Naive B cell (primary cell): ENCODE results near the gene SLC31A2. TPM values are rescaled to one million over a fixed set of nuclear protein-coding genes. Genes with fewer than 3 reads are reported as not detected.

Experiments
- ATAC-seq, 2 donors: fragments of 150-1000 bp; cut with Tn5 transposase; 2 replicates each; pipeline ENCODE4 v1.10.0; 2021; ENCODE audit warnings: low read depth in 2 of 2, mild to moderate bottlenecking in 2 of 2, moderate library complexity in 2 of 2
- DNase-seq: peaks from one replicate; pipeline ENCODE4 v3.0.0; 2022
- H3K27ac Mint-ChIP-seq, 6 donors: one replicate each; pipeline ENCODE4 v1.8.0; 2020 to 2022; ENCODE audit warnings: mild to moderate bottlenecking in 6 of 6, mixed read lengths in 6 of 6, moderate library complexity in 5 of 6, inconsistent platforms in 2 of 6
- H3K27me3 Mint-ChIP-seq, 3 donors: one replicate each; pipeline ENCODE4 v1.8.0; 2021 to 2022; ENCODE audit warnings: mixed read lengths in 3 of 3, mild to moderate bottlenecking in 1 of 3
- H3K36me3 Mint-ChIP-seq, 2 donors: one replicate each; pipeline ENCODE4 v1.8.0; 2020 to 2022; ENCODE audit warnings: mixed read lengths in 2 of 2, inconsistent platforms in 1 of 2, mild to moderate bottlenecking in 1 of 2
- H3K4me1 Mint-ChIP-seq, 3 donors: one replicate each; pipeline ENCODE4 v1.8.0; 2020 to 2022; ENCODE audit warnings: mixed read lengths in 3 of 3, inconsistent platforms in 1 of 3, mild to moderate bottlenecking in 1 of 3, moderate library complexity in 1 of 3
- H3K4me3 Mint-ChIP-seq, 8 donors: one replicate each; pipeline ENCODE4 v1.8.0; 2020 to 2022; ENCODE audit warnings: mild to moderate bottlenecking in 8 of 8, mixed read lengths in 8 of 8, moderate library complexity in 8 of 8, inconsistent platforms in 2 of 8
- H3K9me3 Mint-ChIP-seq, 7 donors: one replicate each; pipeline ENCODE4 v1.8.0; 2020 to 2022; ENCODE audit warnings: mixed read lengths in 7 of 7, mild to moderate bottlenecking in 5 of 7, inconsistent platforms in 2 of 7, moderate library complexity in 1 of 7
- polyA plus RNA-seq, 6 donors: library from polyadenylated mRNA; unstranded; fragments of 300-500 nt; fragmentation: Illumina TruSeq; gene quantifications; one replicate each; pipeline ENCODE4 v1.2.3, GENCODE V29; 2021; ENCODE audit warnings: low read depth in 6 of 6

SLC31A2 gene
- polyA plus RNA-seq, 6 donors from 2014 or later = 1.3 to 2.5 (median 1.8) TPM; not detected in 1

GRCh38 chr9:113155911-113156588 lies 5.2 kb downstream of the SLC31A2 start:
- Mint-ChIP-seq H3K27me3 (no peaks in the 10 kb centered on the region), H3K4me1 (peaks cover 4 to 23% (median 22%) of the 10 kb centered on the region in 3 donors), H3K36me3 (peaks cover 6 to 8% of the 10 kb centered on the region in 2 donors), H3K9me3 (no peaks in the 10 kb centered on the region), H3K4me3 (peak overlapping the region in 1 of 8 donors; percentile 33), H3K27ac (peak overlapping the region in 4 of 6 donors; percentile 13 to 79 (median 65))
- DNase-seq (peak; percentile 3), ATAC-seq (peak in 1 of 2 donors; percentile 45)

GRCh38 chr9:113156880-113157279 lies 6.1 kb downstream of the SLC31A2 start:
- H3K27ac Mint-ChIP-seq = peak overlapping the region in 3 of 6 donors; percentile 19 to 85 (median 75)
- no peak for ATAC-seq
- H3K4me3 Mint-ChIP-seq = no peak overlapping the region
- no peaks in the 10 kb centered on the region for H3K27me3 Mint-ChIP-seq
- H3K9me3 Mint-ChIP-seq = no peaks in the 10 kb centered on the region
- no peak for DNase-seq
- H3K36me3 Mint-ChIP-seq = peaks cover 8% of the 10 kb centered on the region in 2 donors
- H3K4me1 Mint-ChIP-seq = peaks cover 4 to 19% (median 18%) of the 10 kb centered on the region in 3 donors

GRCh38 chr9:113158446-113158845 lies 7.6 kb downstream of the SLC31A2 start:
- H3K9me3 Mint-ChIP-seq = no peaks in the 10 kb centered on the region
- no peak for DNase-seq
- peaks cover 4 to 13% (median 12%) of the 10 kb centered on the region in 3 donors for H3K4me1 Mint-ChIP-seq
- no peak for ATAC-seq
- H3K4me3 Mint-ChIP-seq = no peak overlapping the region
- peak overlapping the region in 3 of 6 donors; percentile 42 to 79 (median 67) for H3K27ac Mint-ChIP-seq
- H3K27me3 Mint-ChIP-seq = no peaks in the 10 kb centered on the region
- peaks cover 13 to 23% of the 10 kb centered on the region in 2 donors for H3K36me3 Mint-ChIP-seq

DNA sequence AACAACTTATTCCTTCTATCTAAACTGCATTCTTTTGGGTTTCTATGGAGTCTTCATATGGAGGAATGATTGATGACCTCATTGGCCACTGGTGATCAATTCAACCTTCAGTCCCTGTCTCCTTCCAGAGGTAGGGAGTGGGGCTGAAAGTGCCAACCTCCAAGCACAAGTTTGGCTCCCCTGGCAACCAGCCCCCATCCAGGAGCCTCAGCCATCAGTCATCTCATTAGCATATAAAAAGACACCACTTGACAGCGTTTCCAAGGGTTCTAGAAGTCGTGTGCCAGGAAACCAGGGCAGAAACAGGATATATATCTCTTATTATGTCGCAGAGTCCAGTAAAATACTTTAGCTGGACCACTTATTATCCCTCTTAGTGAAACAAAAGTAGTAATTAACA lies 9.8 kb downstream of the SLC31A2 start:
- peaks cover 20 to 26% of the 10 kb centered on the region in 2 donors for H3K36me3 Mint-ChIP-seq
- H3K27me3 Mint-ChIP-seq = no peaks in the 10 kb centered on the region
- H3K4me1 Mint-ChIP-seq = peaks cover 0 to 8% (median 8%) of the 10 kb centered on the region in 3 donors
- no peak for ATAC-seq
- no peak overlapping the region for H3K4me3 Mint-ChIP-seq
- DNase-seq = no peak
- no peaks in the 10 kb centered on the region for H3K9me3 Mint-ChIP-seq
- peak overlapping the region in 1 of 6 donors; percentile 87 for H3K27ac Mint-ChIP-seq

- DNase-seq (no peak), ATAC-seq (no peak)
- H3K27me3 Mint-ChIP-seq = no peaks in the 10 kb centered on the region
- no peaks in the 10 kb centered on the region for H3K4me1 Mint-ChIP-seq
- H3K27ac Mint-ChIP-seq = peak overlapping the region in 1 of 6 donors; percentile 56
- no peak overlapping the region for H3K4me3 Mint-ChIP-seq
- H3K36me3 Mint-ChIP-seq = peaks cover 25 to 34% of the 10 kb centered on the region in 2 donors
- H3K9me3 Mint-ChIP-seq = no peaks in the 10 kb centered on the region
Observed at GRCh38 chr9:113163001-113163400, 12.2 kb downstream of the SLC31A2 start.

GRCh38 chr9:113164536-113165300 lies 13.9 kb downstream of the SLC31A2 start:
- no peak for DNase-seq
- Mint-ChIP-seq H3K4me1 (no peaks in the 10 kb centered on the region), H3K9me3 (no peaks in the 10 kb centered on the region), H3K4me3 (no peak overlapping the region), H3K36me3 (peaks cover 24 to 48% of the 10 kb centered on the region in 2 donors), H3K27ac (peak overlapping the region in 1 of 6 donors; percentile 32), H3K27me3 (no peaks in the 10 kb centered on the region)
- ATAC-seq = no peak

DNA sequence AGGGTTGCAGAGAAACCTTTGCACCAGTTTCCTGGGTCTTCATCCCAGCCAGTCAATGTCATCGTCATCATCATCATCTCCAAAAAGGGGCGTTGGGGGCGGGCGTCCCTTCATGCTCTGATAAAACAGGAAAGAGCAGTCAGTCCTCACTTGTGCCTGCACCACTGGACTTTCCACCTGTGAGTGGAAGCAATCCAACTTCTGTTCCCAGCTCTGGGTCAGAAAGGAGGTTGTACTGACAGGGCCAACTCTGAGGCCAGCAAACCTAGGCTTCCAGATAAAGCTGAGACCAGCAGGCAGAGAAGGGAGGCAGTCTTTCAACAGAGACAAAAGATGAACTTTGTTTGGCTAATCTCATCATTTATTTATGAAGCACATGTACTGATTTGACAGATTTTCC lies 15.2 kb downstream of the SLC31A2 start:
- ATAC-seq = no peak
- peak overlapping the region in 2 of 6 donors; percentile 7 to 52 for H3K27ac Mint-ChIP-seq
- H3K9me3 Mint-ChIP-seq = no peaks in the 10 kb centered on the region

GRCh38 chr9:113168809-113169208 lies 18.0 kb downstream of the SLC31A2 start:
- peaks cover 3 to 8% (median 5%) of the 10 kb centered on the region in 7 donors for H3K9me3 Mint-ChIP-seq
- peaks cover 38 to 47% of the 10 kb centered on the region in 2 donors for H3K36me3 Mint-ChIP-seq
- H3K27me3 Mint-ChIP-seq = no peaks in the 10 kb centered on the region
- no peaks in the 10 kb centered on the region for H3K4me1 Mint-ChIP-seq
- ATAC-seq = no peak
- no peak for DNase-seq
- no peak overlapping the region for H3K4me3 Mint-ChIP-seq
- H3K27ac Mint-ChIP-seq = no peak overlapping the region

More for the DNA sequence above, 15.2 kb downstream of the SLC31A2 start:
- H3K27me3 Mint-ChIP-seq = no peaks in the 10 kb centered on the region
- no peak for DNase-seq
- H3K4me3 Mint-ChIP-seq = no peak overlapping the region
- H3K4me1 Mint-ChIP-seq = no peaks in the 10 kb centered on the region
- H3K36me3 Mint-ChIP-seq = peaks cover 24 to 54% of the 10 kb centered on the region in 2 donors

GRCh38 chr9:113173341-113173740 lies 22.5 kb downstream of the SLC31A2 start:
- ATAC-seq = no peak
- H3K9me3 Mint-ChIP-seq = peaks cover 3 to 8% (median 5%) of the 10 kb centered on the region in 7 donors
- no peak overlapping the region for H3K4me3 Mint-ChIP-seq
- DNase-seq = no peak
- no peaks in the 10 kb centered on the region for H3K27me3 Mint-ChIP-seq
- peaks cover 0 to 9% (median 4%) of the 10 kb centered on the region in 3 donors for H3K4me1 Mint-ChIP-seq
- peaks cover 51 to 76% of the 10 kb centered on the region in 2 donors for H3K36me3 Mint-ChIP-seq
- H3K27ac Mint-ChIP-seq = no peak overlapping the region

DNA sequence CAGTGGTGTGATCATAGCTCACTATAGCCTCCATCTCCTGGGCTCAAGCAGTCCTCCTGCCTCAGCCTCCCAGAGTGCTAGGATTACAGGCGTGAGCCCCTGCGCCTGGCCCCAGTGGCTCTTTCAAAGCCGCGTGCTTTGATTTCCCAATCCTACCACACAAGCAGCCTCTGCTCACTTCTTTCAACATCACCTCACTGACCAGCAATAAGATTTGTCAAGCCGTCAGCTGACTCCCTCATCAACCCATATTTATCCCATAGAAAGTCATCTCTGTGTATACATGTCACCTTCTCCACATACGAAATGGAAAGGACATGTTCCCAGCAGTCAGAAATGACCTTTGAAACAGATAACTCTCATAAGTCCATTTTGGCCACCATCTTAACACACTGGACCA lies 26.0 kb downstream of the SLC31A2 start:
- peaks cover 3 to 8% (median 5%) of the 10 kb centered on the region in 7 donors for H3K9me3 Mint-ChIP-seq
- DNase-seq = no peak
- no peaks in the 10 kb centered on the region for H3K27me3 Mint-ChIP-seq
- H3K36me3 Mint-ChIP-seq = peaks cover 68 to 69% of the 10 kb centered on the region in 2 donors
- H3K4me1 Mint-ChIP-seq = peaks cover 0 to 12% (median 4%) of the 10 kb centered on the region in 3 donors
- no peak overlapping the region for H3K4me3 Mint-ChIP-seq
- H3K27ac Mint-ChIP-seq = peak overlapping the region in 2 of 6 donors; percentile 64 to 66
- ATAC-seq = no peak

DNA sequence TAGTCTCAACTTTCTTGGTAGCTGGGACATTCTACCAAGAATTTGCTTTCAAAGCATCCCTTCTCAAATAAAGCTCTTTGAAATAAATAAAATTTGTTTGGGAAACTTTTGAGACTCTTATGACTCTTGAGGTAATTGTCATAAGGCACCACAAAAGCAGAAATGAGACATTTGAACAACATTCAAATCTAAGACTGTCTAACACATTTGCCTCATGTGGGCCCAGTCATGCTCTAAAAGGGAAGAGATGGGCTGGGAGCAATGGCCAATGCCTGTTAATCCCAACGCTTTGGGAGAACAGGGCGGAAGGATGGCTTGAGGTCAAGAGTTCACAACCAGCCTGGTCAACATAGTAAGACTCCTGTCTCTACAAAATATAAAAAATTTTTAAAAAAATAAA lies 26.4 kb downstream of the SLC31A2 start:
- ATAC-seq = no peak
- H3K27ac Mint-ChIP-seq = no peak overlapping the region
- H3K4me1 Mint-ChIP-seq = peaks cover 0 to 12% (median 4%) of the 10 kb centered on the region in 3 donors
- H3K4me3 Mint-ChIP-seq = no peak overlapping the region
- peaks cover 3 to 8% (median 4%) of the 10 kb centered on the region in 7 donors for H3K9me3 Mint-ChIP-seq
- H3K36me3 Mint-ChIP-seq = peaks cover 71% of the 10 kb centered on the region in 2 donors
- H3K27me3 Mint-ChIP-seq = no peaks in the 10 kb centered on the region
- DNase-seq = no peak

DNA sequence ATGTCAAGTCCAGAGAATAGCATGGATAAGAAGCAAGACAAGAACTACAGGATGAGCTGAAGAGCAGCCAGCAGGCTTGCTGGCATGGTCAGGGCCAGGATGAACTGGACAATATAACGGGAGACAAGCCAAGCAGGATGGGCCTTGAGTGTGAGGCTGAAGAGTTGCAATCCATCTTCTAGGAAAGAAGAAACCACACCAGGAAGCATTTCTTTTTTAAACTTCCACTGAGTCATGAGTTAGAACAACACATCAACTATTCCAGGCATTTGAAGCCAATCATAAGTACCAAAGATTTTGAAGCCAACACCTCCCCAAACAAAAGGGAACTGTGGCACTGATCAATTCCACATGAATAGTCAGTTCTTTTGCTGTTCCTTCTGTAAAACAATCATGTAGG lies 27.3 kb downstream of the SLC31A2 start:
- Mint-ChIP-seq H3K4me3 (peak overlapping the region in 1 of 8 donors; percentile 45), H3K27ac (no peak overlapping the region), H3K36me3 (peaks cover 69 to 71% of the 10 kb centered on the region in 2 donors), H3K9me3 (peaks cover 0 to under 1% (median 0%) of the 10 kb centered on the region in 7 donors), H3K27me3 (no peaks in the 10 kb centered on the region), H3K4me1 (peaks cover 0 to 12% (median 4%) of the 10 kb centered on the region in 3 donors)
- peak in 1 of 2 donors; percentile 18 for ATAC-seq
- no peak for DNase-seq

DNA sequence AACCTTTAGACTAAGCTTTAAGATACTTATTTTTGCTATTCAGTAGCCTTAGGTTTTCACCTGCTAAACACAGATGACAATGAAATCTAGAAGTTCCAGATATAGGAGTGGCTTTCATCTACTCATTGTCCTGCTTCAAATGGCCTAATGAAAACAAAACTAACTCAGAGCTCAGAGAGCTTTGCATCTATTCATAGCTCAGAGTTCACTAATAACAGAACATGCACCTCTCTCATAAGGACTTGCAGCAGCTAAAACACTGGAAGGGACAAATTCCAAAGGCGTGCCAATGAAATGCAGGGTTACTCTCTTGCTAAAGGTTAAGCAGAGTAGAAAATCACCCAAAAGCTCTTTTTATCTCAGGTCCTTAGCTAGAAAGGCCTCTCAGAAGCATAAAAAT lies 29.0 kb downstream of the SLC31A2 start:
- no peaks in the 10 kb centered on the region for H3K27me3 Mint-ChIP-seq
- H3K27ac Mint-ChIP-seq = no peak overlapping the region
- ATAC-seq (no peak), DNase-seq (no peak)
- peaks cover 67 to 71% of the 10 kb centered on the region in 2 donors for H3K36me3 Mint-ChIP-seq
- H3K4me3 Mint-ChIP-seq = no peak overlapping the region
- H3K4me1 Mint-ChIP-seq = peaks cover 0 to 12% (median 4%) of the 10 kb centered on the region in 3 donors
- H3K9me3 Mint-ChIP-seq = no peaks in the 10 kb centered on the region
